Body of pancreas (tissue), 4 donors: ENCODE data around the gene PDE4D.

Experiments
- CTCF ChIP-seq, 7 experiments: fragments of 450-650 bp in 4 of 7; fragments of 200-600 bp in 3 of 7; sonication (generic) in 3 of 7; IDR thresholded peaks; one replicate each; pipeline ENCODE4 v1.5.1; 2016 to 2019; ENCODE audit warnings: antibody characterized with exemption in 7 of 7
- POLR2A ChIP-seq, 3 donors: fragments of 450-650 bp; IDR thresholded peaks; one replicate each; pipeline ENCODE4 v1.6.1; 2016; ENCODE audit warnings: antibody characterized with exemption in 3 of 3, mild to moderate bottlenecking in 2 of 3

DNA sequence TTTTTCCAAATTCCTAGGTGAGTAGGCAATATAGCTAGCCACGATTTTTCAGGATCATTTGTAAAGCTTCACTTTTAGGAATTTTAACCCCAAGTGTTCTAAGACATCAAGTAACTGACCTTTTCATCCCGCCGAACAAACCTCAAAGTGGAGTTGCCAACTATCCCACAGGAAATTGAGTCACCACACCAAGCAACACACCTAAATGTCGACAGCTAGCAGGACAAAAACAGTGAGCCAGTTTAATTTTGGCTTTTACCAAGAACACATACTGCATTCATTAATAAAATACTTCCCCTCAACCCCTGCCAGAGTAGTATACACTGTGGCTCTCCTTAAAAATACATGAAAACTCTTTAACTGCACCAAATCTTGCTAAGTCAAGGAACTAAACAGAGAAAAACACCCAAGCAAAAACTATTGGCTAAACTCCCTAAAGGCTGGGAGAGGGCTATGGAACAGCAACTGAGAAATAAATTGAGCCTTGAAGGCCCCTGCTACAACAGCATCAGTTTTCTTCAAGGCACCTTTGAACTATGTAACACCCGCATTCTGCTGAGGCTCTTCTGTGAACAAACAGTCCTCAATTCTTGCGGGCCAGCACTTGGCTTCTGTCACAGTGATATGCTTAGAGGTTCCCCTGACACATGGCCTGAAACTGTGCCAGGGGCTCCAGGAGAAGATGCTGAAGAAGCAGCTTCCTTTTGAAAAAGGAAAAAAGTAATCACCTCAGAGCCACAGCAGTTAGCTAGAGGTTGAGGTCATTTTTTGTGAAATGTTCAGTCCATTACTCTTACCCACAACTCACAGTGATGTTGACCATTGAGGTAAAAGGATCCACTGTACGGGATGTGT lies 851.1 kb downstream of the PDE4D start:
- no peak for TF ChIP-seq CTCF (IDR thresholded peaks at IDR 0.05)
- TF ChIP-seq POLR2A (IDR thresholded peaks at IDR 0.05): no peak
